ENCODE measurements around the gene CLASP1. TPM values are rescaled to one million over a fixed set of nuclear protein-coding genes. Genes with fewer than 3 reads are reported as not detected.

CLASP1 gene
- total RNA-seq, 6 experiments from 2014 or later, result 19.7 to 32.4 (median 24.1) TPM

DNA sequence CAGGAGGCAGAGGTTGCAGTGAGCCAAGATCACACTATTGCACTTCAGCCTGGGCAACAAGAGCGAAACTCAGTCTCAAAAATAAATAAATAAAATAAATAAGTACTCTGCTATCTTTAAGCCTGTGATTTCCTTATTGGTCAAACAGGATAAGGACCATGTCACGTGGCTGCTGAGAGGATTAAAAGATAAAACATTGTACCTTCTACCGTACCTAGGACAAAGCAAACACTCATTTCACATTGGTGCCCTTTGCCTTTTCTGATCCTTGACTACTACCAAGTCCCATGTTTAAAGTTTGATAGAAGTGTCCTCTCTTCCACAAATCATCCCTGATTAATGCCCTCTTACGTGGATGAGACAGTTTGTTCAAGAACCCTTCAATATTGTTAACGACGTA is 244.0 kb downstream of the CLASP1 start:
- Histone ChIP-seq H3K36me3 (peaks cover 0 to 60% (median 19%) of the 10 kb centered on the region in 4 donors), H3K27me3 (no peaks in the 10 kb centered on the region), H3K9me3 (no peaks in the 10 kb centered on the region), H3K4me3 (no peak overlapping the region), H3K27ac (no peak overlapping the region), H3K4me1 (no peaks in the 10 kb centered on the region)
- WGBS (ENCODE audit: insufficient coverage, low coverage, low lambda C conversion rate, missing lambda C conversion rate), result 71% methylated on average over 6 of the region's 6 CpGs
- TF ChIP-seq, protein P1, sequence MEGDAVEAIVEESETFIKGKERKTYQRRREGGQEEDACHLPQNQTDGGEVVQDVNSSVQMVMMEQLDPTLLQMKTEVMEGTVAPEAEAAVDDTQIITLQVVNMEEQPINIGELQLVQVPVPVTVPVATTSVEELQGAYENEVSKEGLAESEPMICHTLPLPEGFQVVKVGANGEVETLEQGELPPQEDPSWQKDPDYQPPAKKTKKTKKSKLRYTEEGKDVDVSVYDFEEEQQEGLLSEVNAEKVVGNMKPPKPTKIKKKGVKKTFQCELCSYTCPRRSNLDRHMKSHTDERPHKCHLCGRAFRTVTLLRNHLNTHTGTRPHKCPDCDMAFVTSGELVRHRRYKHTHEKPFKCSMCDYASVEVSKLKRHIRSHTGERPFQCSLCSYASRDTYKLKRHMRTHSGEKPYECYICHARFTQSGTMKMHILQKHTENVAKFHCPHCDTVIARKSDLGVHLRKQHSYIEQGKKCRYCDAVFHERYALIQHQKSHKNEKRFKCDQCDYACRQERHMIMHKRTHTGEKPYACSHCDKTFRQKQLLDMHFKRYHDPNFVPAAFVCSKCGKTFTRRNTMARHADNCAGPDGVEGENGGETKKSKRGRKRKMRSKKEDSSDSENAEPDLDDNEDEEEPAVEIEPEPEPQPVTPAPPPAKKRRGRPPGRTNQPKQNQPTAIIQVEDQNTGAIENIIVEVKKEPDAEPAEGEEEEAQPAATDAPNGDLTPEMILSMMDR (IDR thresholded peaks at IDR 0.05), result no peak
- no peak for TF ChIP-seq POLR2A (IDR thresholded peaks at IDR 0.05)
- DNase-seq (no peak), ATAC-seq (peak in 3 of 4 donors; percentile 50 to 61 (median 56))
- intact Hi-C loops (cut with DNase I), result loop anchor here in 1 of 2 donors (10.0 kb wide), 1 partner anchor 320 kb away; no protein-coding TSS in a partner anchor

DNA sequence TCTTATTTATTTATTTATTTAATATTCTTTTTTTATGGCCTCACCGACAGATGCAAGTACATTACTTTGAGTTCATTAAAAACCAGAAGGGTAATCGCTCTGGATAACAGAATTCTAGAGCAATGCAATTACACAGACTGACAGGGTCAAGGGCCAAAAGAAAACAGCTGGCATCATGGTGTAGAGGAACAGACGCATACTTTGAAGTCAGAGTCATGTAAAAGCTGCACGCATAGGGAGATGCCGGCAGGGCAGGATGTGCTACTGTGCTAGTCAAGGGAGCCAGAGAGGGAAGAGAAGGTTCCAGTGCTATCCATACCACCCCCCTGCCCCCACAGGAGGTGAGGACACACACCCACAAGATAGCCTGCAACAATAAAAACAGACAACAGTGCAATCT is 249.1 kb downstream of the CLASP1 start:
- Histone ChIP-seq H3K4me1 (no peaks in the 10 kb centered on the region), H3K27ac (no peak overlapping the region), H3K9me3 (no peaks in the 10 kb centered on the region), H3K27me3 (no peaks in the 10 kb centered on the region), H3K4me3 (no peak overlapping the region), H3K36me3 (peaks cover 0 to 63% (median 20%) of the 10 kb centered on the region in 4 donors)
- WGBS (ENCODE audit: insufficient coverage, low coverage, low lambda C conversion rate, missing lambda C conversion rate), result 78% methylated on average over 5 of the region's 5 CpGs
- intact Hi-C loops (cut with DNase I), result loop anchor here in 1 of 2 donors (10.0 kb wide), 1 partner anchor 325 kb away; no protein-coding TSS in a partner anchor
- no peak for TF ChIP-seq POLR2A (IDR thresholded peaks at IDR 0.05)
- TF ChIP-seq, protein P1 (IDR thresholded peaks at IDR 0.05), result no peak
- ATAC-seq, result no peak
- no peak for DNase-seq

DNA sequence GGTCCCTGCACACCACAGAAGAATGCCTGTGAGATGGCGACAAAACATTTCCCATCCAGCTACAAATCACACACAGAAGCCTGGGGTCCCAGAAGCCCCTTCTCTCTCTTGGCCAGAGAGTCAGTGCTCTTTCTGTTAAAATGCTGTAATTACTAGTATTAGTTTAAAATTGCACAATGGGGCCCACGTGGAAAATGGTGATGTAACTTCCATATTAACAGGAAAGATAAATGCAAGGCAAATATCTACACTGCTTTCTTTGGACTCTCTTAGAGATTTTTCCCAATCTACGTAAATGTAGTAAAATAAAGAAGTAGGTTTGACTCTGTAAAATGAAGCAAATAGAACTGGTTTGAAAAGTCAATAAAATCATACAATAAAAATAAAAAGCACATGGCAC is 250.4 kb downstream of the CLASP1 start:
- ATAC-seq (peak in 3 of 4 donors; percentile 21 to 49 (median 33)), DNase-seq (no peak)
- Histone ChIP-seq H3K27ac (no peak overlapping the region), H3K27me3 (no peaks in the 10 kb centered on the region), H3K4me3 (no peak overlapping the region), H3K4me1 (no peaks in the 10 kb centered on the region), H3K36me3 (peaks cover 0 to 63% (median 21%) of the 10 kb centered on the region in 4 donors), H3K9me3 (no peaks in the 10 kb centered on the region)
- 57% methylated on average over 3 of the region's 3 CpGs for WGBS (ENCODE audit: insufficient coverage, low coverage, low lambda C conversion rate, missing lambda C conversion rate)
- intact Hi-C loops (cut with DNase I), result no loop called here
- no peak for TF ChIP-seq POLR2A (IDR thresholded peaks at IDR 0.05)
- TF ChIP-seq, protein P1 (IDR thresholded peaks at IDR 0.05), result no peak

DNA sequence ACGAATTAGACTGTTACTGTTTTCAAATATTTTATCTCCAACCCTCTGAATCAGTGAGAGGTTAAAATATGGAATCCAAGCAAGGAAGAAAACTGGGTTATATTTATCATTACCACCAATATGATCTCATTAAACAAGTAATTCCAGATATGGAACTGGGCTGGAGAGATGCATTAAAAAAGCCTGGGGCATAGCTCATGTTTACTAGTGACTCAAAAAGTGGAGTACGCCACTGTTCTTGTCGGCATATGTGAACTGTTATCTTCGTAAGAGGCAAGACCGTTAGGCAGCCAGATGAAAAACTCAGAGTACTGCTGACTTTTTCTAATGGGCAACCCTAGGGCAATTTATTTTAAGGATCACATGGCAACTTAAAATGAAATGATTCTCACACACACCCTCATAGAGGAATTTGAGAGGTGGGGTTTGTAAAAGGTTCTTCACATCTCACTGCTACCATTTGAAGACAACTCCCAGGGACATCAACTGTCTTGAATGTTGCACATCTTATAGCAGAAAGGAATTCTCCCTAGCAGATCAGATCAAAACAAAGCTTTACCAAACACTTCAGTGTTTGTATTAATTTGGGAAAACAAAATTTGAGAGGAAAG is 259.1 kb downstream of the CLASP1 start:
- 89% methylated on average over 5 of the region's 5 CpGs for WGBS (ENCODE audit: insufficient coverage, low coverage, low lambda C conversion rate, missing lambda C conversion rate)
- ATAC-seq, result no peak
- DNase-seq, result no peak

More for the DNA sequence above, 259.1 kb downstream of the CLASP1 start:
- TF ChIP-seq, protein P1 (IDR thresholded peaks at IDR 0.05), result no peak
- TF ChIP-seq POLR2A (IDR thresholded peaks at IDR 0.05), result no peak
- Histone ChIP-seq H3K27me3 (no peaks in the 10 kb centered on the region), H3K36me3 (peaks cover 0 to 35% (median 14%) of the 10 kb centered on the region in 4 donors), H3K9me3 (no peaks in the 10 kb centered on the region), H3K4me3 (no peak overlapping the region), H3K27ac (no peak overlapping the region), H3K4me1 (no peaks in the 10 kb centered on the region)
- intact Hi-C loops (cut with DNase I), result no loop called here
